GM19397 (cell line): Measurements from ENCODE around the gene ARMC8.

ENCODE experiments used
- ATAC-seq: cut with Tn5 transposase; IDR thresholded peaks from one replicate; pipeline ENCODE4 v1.9.1; 2021; ENCODE audit warnings: mild to moderate bottlenecking, moderate library complexity; ENCODE audit not compliant: unreplicated experiment

The ARMC8 gene

GRCh38 chr3:138197524-138197923, 10.4 kb downstream of the ARMC8 start:
- no peak for ATAC-seq

GRCh38 chr3:138199851-138200250, 12.8 kb downstream of the ARMC8 start:
- peak; percentile 61 for ATAC-seq

GRCh38 chr3:138200424-138200823, 13.3 kb downstream of the ARMC8 start:
- no peak for ATAC-seq

- no peak for ATAC-seq
These were observed 16.0 kb downstream of the ARMC8 start for GRCh38 chr3:138202945-138203701.

GRCh38 chr3:138203938-138204337, 16.8 kb downstream of the ARMC8 start:
- ATAC-seq, result no peak

- no peak for ATAC-seq
These were observed 18.4 kb downstream of the ARMC8 start for GRCh38 chr3:138205527-138205926.

- no peak for ATAC-seq
These were observed 19.1 kb downstream of the ARMC8 start for GRCh38 chr3:138206196-138206595.

GRCh38 chr3:138210528-138210927, 23.4 kb downstream of the ARMC8 start:
- no peak for ATAC-seq

GRCh38 chr3:138213398-138214085, 26.4 kb downstream of the ARMC8 start:
- no peak for ATAC-seq

GRCh38 chr3:138219255-138219654, 32.2 kb downstream of the ARMC8 start:
- ATAC-seq, result no peak

- no peak for ATAC-seq
These were observed 33.1 kb downstream of the ARMC8 start for GRCh38 chr3:138220242-138220641.

- ATAC-seq, result no peak
These were observed 33.7 kb downstream of the ARMC8 start for GRCh38 chr3:138220788-138221187.

GRCh38 chr3:138222131-138222941, 35.2 kb downstream of the ARMC8 start:
- ATAC-seq, result no peak

- ATAC-seq, result no peak
These were observed 35.8 kb downstream of the ARMC8 start for GRCh38 chr3:138222942-138223287.

- no peak for ATAC-seq
These were observed 40.5 kb downstream of the ARMC8 start for GRCh38 chr3:138227650-138228049.

- ATAC-seq, result no peak
These were observed 43.4 kb downstream of the ARMC8 start for GRCh38 chr3:138230525-138230924.

GRCh38 chr3:138232705-138233364, 45.7 kb downstream of the ARMC8 start:
- ATAC-seq, result no peak

- no peak for ATAC-seq
These were observed 47.5 kb downstream of the ARMC8 start for GRCh38 chr3:138234401-138235179.

GRCh38 chr3:138238711-138239110, 51.6 kb downstream of the ARMC8 start:
- no peak for ATAC-seq

- ATAC-seq, result no peak
These were observed 54.0 kb downstream of the ARMC8 start for GRCh38 chr3:138241061-138241460.
